HG02938 (cell line): ENCODE data around the gene KAT6B.

Source experiments
- ATAC-seq: cut with Tn5 transposase; IDR thresholded peaks from one replicate; pipeline ENCODE4 v1.9.1; 2021; ENCODE audit warnings: mild to moderate bottlenecking, moderate library complexity; ENCODE audit not compliant: unreplicated experiment

Gene KAT6B

DNA sequence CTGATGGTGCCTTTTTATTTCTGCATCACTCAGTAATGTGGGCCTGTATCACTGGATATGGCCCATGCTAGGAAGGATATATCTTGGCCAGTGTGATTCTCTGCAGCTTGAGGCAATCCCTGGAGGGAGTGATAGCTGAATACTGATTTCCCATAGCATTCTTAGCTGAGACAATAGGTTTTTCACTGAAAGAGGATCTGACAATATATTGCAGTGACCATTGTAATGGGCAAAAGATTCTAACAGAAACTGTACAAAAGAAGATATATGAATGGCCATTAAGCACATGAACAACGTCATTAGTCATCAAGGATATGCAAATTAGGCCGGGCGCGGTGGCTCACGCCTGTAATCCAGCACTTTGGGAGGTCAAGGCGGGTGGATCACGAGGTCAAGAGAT, 117.8 kb downstream of the KAT6B start:
- ATAC-seq = no peak

DNA sequence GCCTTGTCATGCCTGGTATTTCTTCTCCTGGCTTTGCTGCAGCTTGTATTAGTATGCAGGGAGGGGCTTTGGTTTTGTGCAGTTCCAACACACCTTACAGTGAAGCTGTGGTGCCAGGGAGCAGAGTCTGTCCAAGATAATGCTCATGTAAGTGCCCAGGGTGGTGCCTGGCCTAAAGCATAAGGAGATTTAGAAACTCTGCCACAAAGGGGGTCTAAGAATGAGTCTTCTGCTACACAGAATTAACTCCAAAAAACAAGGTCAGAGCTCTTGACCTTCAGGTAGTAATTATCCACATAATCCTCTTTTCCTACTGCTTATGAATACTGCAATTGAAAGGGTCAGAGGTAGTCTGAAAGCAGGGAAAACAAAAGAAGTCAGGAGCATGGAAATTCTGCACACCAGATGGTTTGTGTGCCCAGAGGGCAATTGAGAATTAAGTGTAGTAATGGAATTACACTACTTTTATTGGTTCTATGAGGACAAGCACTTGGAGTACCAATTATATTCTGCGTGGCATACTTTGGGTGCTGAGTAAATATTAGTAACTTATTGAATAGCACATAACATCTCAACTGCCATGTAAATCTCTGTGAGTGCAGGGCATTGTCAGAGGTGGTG, 121.5 kb downstream of the KAT6B start:
- ATAC-seq = no peak

DNA sequence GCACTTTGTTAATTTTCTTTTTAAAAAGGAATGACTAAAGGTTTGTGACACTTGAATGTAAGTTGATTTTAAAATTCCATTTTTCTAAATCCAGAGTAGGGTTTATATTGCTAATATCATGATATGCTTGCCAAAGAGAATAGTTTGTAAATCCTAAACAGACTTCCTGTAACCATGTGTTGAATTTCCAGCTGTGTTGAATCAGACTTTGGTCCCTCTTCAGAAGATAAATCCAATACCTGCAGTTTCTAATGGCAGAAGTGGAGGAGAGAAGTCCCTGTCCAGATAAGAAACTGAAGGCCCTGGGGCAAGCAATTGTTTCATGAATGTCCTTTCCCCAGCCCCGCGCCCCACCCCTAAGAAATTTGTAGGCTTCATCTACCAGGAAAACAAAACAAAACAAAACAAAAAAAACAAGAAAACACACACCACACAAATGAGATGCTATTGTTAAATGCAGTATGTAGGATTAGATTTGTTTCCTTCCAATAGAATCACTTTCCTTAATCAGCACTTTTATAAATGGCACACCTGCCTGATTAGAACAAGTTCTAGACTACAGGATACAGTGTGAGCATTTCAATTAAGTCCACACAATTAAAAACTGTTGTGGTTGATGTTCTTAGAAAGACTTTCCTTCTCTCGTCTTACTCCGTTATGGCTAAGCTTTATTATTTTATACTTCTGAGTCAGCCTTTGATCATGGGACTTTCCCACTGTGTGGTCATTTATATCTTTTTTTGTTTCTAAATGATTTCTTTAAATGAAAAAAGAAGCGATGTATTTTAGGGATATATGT, 122.8 kb downstream of the KAT6B start:
- no peak for ATAC-seq

DNA sequence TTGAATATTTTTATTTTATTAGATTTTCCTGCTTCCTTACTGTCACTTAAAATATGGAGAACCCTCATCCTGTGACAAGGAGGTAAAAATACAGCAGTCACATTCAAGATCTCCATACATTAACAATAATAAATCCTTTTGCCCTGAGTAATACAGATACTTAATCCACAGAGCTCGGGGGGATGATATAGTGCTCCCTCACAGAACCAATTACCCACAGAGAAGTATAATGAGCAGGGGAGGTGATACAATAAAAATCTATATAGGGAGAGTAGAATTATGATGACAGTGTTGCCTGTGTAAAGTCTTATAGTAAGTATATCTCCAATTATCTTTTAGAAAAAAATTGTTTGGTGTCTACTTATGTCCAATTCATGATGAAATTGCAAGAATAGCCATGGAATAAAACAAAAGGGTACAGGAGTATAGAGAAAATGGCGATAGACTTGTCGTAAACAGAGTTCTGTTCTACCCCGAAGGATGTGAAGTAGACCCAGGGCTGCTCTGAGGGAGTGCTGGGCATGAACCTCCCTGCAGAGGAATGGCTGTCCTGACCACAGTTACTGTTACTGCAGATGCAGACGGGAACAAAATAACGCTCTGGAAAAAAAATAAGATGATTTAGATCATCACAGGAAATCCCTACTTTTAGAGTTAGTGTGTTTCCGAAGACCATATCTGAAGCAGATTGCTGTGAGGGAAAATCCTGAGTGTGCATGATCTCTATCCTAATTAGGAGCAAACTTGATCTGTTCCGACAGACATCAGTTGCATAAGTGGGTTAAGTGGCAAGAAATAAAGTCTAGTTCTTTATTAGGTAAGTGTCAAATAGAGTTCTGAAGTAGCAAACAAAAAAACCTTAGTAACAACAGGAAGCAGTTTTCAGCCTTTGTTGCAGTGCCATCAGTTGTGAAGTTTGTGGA, 123.7 kb downstream of the KAT6B start:
- ATAC-seq = no peak

DNA sequence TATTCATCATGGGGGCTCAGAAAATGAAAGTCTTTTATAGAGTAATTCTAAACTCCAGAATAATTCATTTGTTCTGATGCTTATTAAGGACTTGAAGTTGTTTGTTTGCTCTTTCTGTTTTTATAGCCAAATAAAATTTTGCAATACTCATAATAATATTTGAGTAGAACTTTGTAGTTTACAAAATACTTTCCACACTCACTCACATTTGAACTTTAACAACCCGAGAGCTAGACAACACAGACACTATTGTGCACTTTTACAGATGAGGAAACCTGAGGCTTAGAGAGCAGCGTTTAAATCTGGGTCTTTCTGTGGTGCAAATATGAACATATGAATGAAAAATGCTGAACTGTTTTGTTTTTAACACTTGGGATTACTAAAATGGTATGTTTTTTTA, 126.8 kb downstream of the KAT6B start:
- no peak for ATAC-seq

DNA sequence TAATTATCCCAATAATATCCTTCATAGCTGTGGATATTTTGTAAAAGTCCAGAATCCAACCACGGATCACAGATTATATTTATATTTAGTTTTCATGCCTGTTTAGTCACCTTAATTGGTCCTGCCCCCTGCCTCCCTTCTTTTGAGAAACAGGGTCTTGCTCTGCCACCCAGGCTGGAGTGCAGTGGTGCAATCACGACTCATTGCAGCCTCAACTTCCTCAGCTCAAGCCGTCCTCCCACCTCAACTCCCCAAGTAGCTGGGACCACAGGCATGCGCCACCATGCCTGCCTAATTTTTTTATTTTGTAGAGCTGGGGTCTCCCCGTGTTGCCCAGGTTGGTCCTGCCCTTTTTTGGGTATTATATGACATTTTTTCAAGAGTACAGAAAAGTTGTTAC, 129.4 kb downstream of the KAT6B start:
- ATAC-seq = no peak

DNA sequence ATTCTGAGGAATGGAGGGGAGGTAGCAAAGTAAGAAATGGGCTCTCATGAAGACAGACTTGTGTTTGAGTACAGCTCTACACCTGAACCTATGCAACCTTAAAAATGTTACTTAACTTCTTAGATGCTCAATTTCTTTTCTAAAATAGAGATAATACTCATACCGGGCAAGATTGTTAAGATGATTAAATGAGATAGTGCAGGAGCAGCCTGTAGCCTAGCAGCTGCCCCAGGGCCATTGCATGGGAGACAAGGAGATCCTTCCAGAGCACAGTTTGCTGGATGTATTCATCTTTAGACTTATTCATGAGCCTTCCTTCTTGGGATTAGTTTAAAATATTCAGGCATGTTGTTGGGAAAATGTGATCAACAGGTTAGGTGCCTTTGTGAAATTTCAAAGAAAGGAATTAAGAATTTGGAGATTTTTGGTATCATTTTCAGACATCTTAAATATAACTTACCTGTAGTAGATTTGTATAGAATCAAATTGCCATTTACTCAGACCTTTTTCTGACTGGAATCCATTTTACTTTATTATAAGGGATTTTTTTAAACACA, 130.2 kb downstream of the KAT6B start:
- ATAC-seq = no peak

DNA sequence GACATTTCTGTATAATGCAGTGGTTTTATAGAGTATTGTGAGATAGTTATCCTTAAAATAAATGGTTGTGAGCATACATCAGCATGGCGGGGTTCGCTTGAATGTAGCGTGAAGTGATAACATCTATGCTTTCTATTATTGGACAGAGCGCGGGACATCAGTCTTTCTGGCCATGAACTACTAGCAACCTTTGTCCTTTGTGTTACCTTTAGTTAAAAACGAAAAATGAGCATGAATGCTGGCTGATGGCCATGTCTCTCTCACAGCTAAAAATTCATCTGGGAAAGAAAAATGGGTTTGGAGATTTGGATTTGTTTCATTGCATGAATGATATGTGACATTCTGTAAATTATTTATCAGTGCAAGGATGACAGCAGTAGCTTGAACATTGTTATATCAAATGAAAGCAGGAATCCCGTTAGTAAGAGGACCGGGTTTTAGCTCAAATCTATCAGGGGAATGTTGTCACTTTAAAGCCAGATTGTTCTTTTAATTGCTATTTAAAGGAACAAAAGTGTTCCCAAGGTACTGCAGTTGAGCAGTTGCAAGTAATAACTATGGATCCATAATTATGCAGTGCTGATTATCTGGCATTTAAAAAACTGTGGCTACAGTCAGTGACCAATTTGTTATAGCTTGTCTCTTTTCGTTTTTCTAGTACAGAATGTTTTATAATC, 131.0 kb downstream of the KAT6B start:
- no peak for ATAC-seq

DNA sequence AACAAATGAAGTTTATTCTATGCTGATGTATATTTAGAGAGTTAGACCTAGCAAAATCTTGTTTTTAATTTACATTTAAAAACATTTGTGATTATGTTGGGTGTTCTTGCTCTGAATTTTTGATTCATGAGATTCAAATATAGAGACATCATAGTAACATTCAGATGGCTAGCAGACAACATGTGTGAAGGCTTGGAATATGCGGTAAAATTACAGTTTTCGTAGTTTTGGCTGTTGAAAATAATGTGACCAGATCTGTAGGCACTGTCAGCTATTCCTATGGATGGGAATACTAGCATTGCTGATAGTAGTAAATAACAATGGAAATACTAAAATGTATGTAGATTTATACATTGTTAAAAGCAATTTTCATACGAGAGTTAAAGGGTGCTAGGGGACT, 131.9 kb downstream of the KAT6B start:
- no peak for ATAC-seq

DNA sequence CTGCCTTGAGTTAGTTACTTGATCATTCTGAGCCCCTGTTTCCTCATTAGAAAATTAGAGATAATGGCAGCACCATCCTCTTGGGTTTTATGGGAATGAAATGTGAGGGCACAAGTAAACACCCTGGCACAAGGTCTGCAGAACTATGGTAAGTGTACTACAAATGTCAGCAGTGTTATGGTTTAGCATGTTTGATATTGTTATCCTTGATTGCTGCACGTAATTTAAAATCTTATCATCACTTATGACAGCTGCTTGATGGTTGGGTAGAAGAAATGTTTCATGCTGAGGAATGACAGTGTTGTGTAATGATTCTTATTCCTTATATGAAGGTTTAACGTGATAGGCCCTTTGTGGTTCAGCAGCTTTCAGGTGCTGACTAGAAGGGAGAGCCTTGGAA, 134.3 kb downstream of the KAT6B start:
- no peak for ATAC-seq

DNA sequence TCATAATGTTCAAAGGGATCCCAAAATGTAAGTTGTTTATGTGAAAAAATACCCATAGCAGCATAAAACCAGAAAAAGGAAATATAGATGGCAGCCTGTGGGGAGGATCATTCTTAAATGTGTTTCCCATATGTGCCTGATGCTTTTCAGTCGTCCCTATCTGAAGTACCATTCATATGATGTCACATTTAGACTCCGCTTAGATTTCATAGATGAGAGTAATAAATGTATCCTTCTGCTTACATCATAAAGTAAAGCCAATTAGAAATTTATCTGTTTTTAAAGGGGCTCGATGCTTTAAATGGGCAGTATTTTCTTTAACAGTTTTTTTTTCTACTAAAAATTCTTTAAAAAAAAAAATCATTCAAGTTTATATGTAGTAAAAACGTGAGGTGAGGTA, 136.1 kb downstream of the KAT6B start:
- ATAC-seq = no peak

DNA sequence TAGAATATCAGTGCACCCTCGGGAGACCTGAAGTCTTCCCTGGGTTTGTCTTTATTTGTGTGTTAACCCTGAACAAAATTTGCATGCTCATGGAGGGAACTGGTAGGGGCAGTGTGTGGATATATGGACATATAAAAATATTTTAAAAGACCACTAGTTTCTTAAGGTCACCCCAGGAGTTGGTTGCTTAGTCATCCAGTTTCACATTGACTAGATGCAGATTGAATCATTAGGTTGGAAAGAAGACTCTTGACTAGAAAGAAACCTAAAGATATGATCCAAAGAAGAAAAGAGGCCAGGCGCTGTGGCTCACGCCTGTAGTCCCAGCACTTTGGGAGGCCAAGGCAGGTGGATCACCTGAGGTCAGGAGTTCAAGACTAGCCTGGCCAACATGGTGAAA, 137.1 kb downstream of the KAT6B start:
- no peak for ATAC-seq

DNA sequence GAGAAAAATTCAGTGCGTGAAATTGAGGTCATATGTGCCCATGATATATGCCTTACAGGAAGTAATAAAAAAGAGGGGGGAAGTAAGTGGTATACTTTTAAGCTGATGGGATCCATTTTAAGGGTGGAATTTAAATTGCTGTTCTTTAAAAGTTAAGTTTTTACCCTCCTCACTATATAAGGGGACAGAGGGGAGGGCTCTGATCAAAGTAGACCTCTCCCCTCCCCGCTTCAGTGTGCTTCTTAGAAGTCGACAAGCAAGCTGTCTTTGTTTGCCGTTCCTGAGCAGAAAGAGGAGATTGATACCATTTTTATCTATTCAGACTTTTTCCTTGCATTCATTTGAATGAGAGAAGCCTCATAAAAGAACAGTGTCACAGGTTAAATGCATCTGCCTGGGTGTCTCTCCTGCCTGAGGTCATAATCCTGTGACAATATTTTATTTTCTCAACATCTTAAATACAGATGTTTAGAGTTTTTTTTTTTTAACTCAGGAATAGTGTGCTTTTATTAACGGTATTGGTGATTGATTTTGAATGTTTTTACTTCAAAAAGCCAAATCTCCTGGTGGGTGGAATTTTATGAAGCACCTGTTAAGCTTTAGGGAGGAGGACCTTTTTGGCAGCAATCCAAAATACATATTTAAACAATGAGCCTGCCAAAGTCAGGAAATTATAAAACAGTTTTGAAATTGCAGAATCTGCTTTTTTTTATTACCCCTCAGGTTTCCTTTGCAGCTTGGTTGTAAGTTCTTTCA, 141.7 kb downstream of the KAT6B start:
- no peak for ATAC-seq

DNA sequence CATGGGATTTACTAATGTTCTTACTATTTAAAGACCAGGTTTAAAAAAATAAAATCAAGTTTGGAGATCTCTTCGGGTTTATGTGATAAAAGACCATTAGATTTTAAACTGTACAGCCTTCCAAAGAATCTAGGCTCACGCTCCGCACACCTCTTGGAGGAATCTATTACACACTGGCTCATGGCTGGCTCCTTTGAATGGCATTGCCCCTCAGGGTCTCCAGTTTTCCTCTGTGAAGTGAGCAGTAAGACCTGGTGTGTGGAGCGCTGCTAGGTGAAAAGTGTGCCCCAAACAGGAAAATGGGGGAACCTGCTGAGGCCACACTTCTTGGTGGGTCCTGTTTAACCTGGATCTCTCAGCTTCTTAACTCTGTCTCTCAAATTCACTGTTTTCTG, 142.3 kb downstream of the KAT6B start:
- no peak for ATAC-seq

DNA sequence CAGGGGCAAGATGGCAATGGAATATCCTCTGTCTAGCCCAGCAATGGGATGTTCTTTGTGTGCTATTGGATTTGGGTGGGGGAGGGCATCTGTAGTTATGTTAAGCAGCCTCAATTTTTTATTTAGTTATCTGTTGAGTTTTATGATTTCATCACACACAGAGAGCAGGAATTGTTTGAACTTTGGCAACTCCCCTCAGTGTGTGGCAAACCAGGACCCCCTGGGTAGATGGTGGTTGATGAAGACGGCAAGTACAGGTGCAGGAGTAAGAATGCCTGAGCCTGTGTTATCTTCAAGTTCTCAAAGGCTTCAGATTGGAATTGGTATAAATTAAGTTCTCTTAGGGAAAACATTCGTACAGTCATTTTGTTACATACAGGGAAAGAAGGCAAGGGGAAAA, 142.7 kb downstream of the KAT6B start:
- ATAC-seq = no peak

DNA sequence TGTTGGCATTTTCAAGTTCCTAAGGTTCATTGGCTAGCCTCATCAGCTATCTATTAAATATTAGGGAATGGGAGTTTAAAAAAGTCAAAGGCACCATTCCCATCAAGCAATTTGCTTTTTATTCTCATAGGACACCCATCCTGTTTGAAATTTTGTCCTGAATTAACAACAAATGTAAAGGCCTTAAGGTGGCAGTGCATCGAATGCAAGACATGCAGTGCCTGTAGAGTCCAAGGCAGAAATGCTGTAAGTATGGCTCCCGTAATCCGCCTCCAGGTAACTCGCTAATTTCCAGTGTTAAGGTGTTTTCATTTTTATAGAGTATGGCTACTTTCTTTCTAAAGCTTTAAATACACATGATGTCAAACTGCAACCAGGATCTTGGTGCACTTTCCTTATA, 143.1 kb downstream of the KAT6B start:
- no peak for ATAC-seq

DNA sequence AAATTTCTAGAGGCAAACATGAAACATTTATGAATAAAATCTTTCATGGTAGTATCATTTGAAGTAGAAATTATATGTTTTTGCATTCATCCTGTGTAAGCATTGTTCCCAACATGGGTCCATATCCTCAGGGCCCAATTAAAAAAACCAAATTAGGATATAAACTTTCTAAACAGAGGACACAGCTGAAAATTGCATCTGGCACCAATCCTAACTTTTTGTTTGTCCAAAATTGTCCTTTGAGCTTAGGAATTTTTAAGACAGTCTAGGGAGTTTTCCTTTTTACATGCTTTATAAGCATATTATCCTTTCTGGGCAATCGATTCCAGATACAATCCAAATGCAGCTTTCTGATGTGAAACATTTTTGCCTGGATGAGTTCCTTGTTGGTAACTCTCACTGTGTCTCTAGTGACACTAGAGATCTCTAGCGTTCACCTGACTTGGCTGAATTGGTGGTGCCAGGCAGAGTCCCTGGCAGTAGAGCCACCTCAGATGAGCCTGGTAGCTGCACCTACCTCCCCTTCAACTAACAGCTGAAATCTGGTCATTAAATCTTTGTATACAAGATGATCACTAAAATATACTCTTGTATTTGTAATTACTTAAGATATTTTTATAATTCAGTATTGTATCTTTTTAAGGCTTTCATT, 147.5 kb downstream of the KAT6B start:
- no peak for ATAC-seq

DNA sequence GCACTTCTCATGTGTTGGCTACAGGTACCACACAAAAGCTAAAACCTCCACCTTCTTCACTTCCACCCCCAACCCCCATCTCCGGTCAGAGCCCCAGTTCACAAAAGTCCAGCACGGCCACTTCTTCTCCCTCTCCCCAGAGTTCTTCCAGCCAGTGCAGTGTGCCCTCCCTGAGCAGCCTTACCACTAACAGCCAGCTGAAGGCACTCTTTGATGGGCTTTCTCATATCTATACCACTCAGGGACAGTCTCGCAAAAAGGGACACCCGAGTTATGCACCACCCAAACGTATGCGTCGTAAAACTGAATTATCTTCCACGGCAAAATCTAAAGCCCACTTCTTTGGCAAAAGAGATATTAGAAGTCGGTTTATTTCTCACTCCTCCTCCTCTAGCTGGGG, 149.4 kb downstream of the KAT6B start:
- no peak for ATAC-seq

DNA sequence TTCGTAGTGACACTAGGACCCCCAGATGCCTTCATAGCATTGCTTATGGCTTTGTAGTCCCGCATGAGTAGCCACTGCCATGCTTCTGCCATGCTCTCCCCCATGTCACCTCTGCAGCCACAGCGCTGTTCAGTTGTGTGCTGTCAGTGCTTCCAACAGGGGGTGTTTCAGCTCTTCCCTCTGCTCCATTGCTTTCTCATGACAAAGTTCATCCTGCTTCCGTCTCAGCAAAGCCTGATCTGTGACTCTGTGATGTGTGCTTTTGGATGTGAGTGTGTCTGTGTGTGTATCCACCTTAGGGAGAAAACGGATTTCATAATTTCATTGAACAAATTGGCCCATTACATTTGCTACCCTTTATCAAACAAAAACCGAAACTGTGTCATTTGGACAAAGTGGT, 150.2 kb downstream of the KAT6B start:
- ATAC-seq = no peak

DNA sequence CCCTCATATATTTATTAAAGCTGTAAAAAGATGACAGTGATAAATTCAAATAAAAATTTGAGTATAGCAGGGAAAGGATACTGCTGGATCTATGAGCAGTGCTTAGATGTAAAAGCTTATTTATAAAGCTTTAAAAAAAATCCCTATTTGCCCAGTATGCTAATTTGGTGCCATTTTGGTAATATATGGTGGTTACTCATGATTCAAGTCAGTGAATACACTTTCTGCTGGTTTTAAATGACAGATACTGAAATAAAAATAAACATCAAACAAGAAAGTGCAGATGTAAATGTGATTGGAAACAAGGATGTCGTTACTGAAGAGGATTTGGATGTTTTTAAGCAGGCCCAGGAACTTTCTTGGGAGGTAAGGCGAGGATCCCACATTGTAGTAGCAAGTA, 150.7 kb downstream of the KAT6B start:
- ATAC-seq = no peak
